ENCODE measurements around the gene RGS6. TPM values are rescaled to one million over a fixed set of nuclear protein-coding genes. Genes with fewer than 3 reads are reported as not detected.
A peak's percentile ranks its signal among the peaks of the same experiment; 100 is the strongest.

RGS6 gene
- total and polyA plus RNA-seq, 4 donors, result 0.21 to 5.4 (median 0.45) TPM

- DNase-seq (no peak), ATAC-seq (ENCODE audit: insufficient read depth, low FRiP score) (no peak)
- Histone ChIP-seq H3K36me3 (ENCODE audit: control insufficient read depth in 4 of 4, insufficient read depth in 4 of 4, low read length in 4 of 4) (no peaks in the 10 kb centered on the region), H3K9ac (ENCODE audit: insufficient read depth in 1 of 2, low read length in 2 of 2) (no peak overlapping the region), H3K4me3 (no peak overlapping the region), H3K9me3 (ENCODE audit: control insufficient read depth in 4 of 4, insufficient read depth in 3 of 4, low read length in 3 of 4) (no peaks in the 10 kb centered on the region), H3K27me3 (ENCODE audit: control insufficient read depth in 3 of 3, insufficient read depth in 3 of 3, low read length in 2 of 3) (no peaks in the 10 kb centered on the region), H3K27ac (ENCODE audit: low read depth in 1 of 2, low read length in 1 of 2) (no peak overlapping the region), H3K4me1 (ENCODE audit: control insufficient read depth in 5 of 5, insufficient read depth in 5 of 5, low read length in 5 of 5) (peaks cover 0 to 12% (median 0%) of the 10 kb centered on the region in 5 donors)
- WGBS, 2 donors, result 87 to 92% methylated on average over 4 of the region's 4 CpGs
- TF ChIP-seq CTCF (IDR thresholded peaks at IDR 0.05; ENCODE audit: control extremely low read depth, extremely low read depth), result no peak
Observed at GRCh38 chr14:72404106-72404774, 472.0 kb downstream of the RGS6 start.

DNA sequence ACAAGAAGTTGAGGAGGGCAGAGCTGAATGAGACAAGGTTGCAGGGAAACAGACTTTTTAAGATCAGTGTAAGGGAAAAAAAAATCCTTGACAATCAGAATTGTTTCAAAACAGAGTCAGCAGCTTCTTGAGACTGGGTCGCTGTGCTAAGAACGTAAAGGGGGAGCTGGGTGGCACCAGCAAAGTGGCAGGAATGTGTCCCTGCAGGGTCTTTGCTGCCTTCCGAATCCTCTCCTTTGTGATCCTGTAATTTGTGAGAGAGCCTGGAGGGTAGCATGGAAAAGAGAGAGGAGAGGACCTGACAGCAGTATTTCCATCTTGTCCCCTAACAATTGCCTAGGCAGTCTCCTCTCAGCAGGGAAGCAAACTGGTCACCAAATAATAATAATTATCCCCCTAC, 472.8 kb downstream of the RGS6 start:
- Histone ChIP-seq H3K36me3 (ENCODE audit: control insufficient read depth in 4 of 4, insufficient read depth in 4 of 4, low read length in 4 of 4) (no peaks in the 10 kb centered on the region), H3K4me3 (no peak overlapping the region), H3K27me3 (ENCODE audit: control insufficient read depth in 3 of 3, insufficient read depth in 3 of 3, low read length in 2 of 3) (no peaks in the 10 kb centered on the region), H3K4me1 (ENCODE audit: control insufficient read depth in 5 of 5, insufficient read depth in 5 of 5, low read length in 5 of 5) (peaks cover 0 to 12% (median 0%) of the 10 kb centered on the region in 5 donors), H3K9me3 (ENCODE audit: control insufficient read depth in 4 of 4, insufficient read depth in 3 of 4, low read length in 3 of 4) (no peaks in the 10 kb centered on the region), H3K27ac (ENCODE audit: low read depth in 1 of 2, low read length in 1 of 2) (no peak overlapping the region), H3K9ac (ENCODE audit: insufficient read depth in 1 of 2, low read length in 2 of 2) (no peak overlapping the region)
- 68 to 92% methylated on average over 3 of the region's 3 CpGs for WGBS, 2 donors
- ATAC-seq (ENCODE audit: insufficient read depth, low FRiP score), result no peak
- TF ChIP-seq CTCF (IDR thresholded peaks at IDR 0.05; ENCODE audit: control extremely low read depth, extremely low read depth), result no peak
- no peak for DNase-seq

GRCh38 chr14:72408020-72408419, 475.8 kb downstream of the RGS6 start:
- ATAC-seq (ENCODE audit: insufficient read depth, low FRiP score) (no peak), DNase-seq (peak in 2 of 3 donors; percentile 42 to 64)
- WGBS, 2 donors, result 37 to 63% methylated on average over 3 of the region's 3 CpGs
- no peak for TF ChIP-seq CTCF (IDR thresholded peaks at IDR 0.05; ENCODE audit: control extremely low read depth, extremely low read depth)
- Histone ChIP-seq H3K36me3 (ENCODE audit: control insufficient read depth in 4 of 4, insufficient read depth in 4 of 4, low read length in 4 of 4) (no peaks in the 10 kb centered on the region), H3K27ac (ENCODE audit: low read depth in 1 of 2, low read length in 1 of 2) (no peak overlapping the region), H3K4me1 (ENCODE audit: control insufficient read depth in 5 of 5, insufficient read depth in 5 of 5, low read length in 5 of 5) (no peaks in the 10 kb centered on the region), H3K9me3 (ENCODE audit: control insufficient read depth in 4 of 4, insufficient read depth in 3 of 4, low read length in 3 of 4) (no peaks in the 10 kb centered on the region), H3K4me3 (no peak overlapping the region), H3K9ac (ENCODE audit: insufficient read depth in 1 of 2, low read length in 2 of 2) (no peak overlapping the region), H3K27me3 (ENCODE audit: control insufficient read depth in 3 of 3, insufficient read depth in 3 of 3, low read length in 2 of 3) (no peaks in the 10 kb centered on the region)

DNA sequence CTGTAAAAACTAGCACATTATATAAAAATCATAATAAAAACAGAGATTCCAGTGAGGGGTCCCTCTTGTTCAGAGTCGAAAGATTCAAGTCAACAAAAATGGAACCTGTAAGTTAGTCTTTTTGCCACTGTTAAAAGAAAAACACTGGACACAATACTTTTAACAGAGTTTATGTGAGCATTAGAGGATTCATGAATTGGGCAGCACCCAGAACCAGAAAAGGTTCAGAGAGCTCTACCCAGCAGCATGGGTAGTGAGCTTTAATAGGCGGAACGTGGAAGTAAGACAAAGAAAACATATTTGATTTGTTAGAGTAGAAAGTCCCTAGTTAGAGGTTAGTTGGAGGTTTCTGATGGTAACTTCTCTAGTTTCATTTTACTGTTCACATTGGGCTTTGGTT, 476.8 kb downstream of the RGS6 start:
- H3K27ac ChIP-seq (ENCODE audit: low read depth in 1 of 2, low read length in 1 of 2), result no peak overlapping the region
- no peak for TF ChIP-seq CTCF (IDR thresholded peaks at IDR 0.05; ENCODE audit: control extremely low read depth, extremely low read depth)
- no peaks in the 10 kb centered on the region for H3K27me3 ChIP-seq (ENCODE audit: control insufficient read depth in 3 of 3, insufficient read depth in 3 of 3, low read length in 2 of 3)
- H3K36me3 ChIP-seq (ENCODE audit: control insufficient read depth in 4 of 4, insufficient read depth in 4 of 4, low read length in 4 of 4), result no peaks in the 10 kb centered on the region
- no peak for ATAC-seq (ENCODE audit: insufficient read depth, low FRiP score)
- H3K9me3 ChIP-seq (ENCODE audit: control insufficient read depth in 4 of 4, insufficient read depth in 3 of 4, low read length in 3 of 4), result no peaks in the 10 kb centered on the region
- DNase-seq, result no peak
- H3K4me1 ChIP-seq (ENCODE audit: control insufficient read depth in 5 of 5, insufficient read depth in 5 of 5, low read length in 5 of 5), result no peaks in the 10 kb centered on the region
- no peak overlapping the region for H3K9ac ChIP-seq (ENCODE audit: insufficient read depth in 1 of 2, low read length in 2 of 2)
- H3K4me3 ChIP-seq, result no peak overlapping the region
- WGBS, 2 donors, result 95 to 96% methylated on average over 3 of the region's 3 CpGs

All from lung (tissue), 12 donors.